Neural progenitor cell (in vitro differentiated cells): ENCODE measurements around the gene KLHDC2. TPM values are rescaled to one million over a fixed set of nuclear protein-coding genes. Genes with fewer than 3 reads are reported as not detected.

Experiments used
- DNase-seq: peaks from one replicate; pipeline ENCODE4 v3.0.0-alpha.2; 2016; ENCODE audit warnings: low spot score
- H2AFZ ChIP-seq: fragments of 200-600 bp; sonication (generic); replicated peaks from 2 replicates; pipeline ENCODE4 v1.6.1; 2016; ENCODE audit warnings: antibody characterized with exemption
- H3F3A ChIP-seq: fragments of 200-600 bp; sonication (generic); 2 replicates; pipeline ENCODE4 v1.6.1; 2016; ENCODE audit warnings: antibody characterized with exemption, low read depth
- H3K27ac ChIP-seq: fragments of 200-600 bp; sonication (generic); 2 replicates; pipeline ENCODE4 v1.5.1; 2016; ENCODE audit warnings: mild to moderate bottlenecking
- H3K27me3 ChIP-seq: fragments of 200-600 bp; sonication (generic); 2 replicates; pipeline ENCODE4 v1.6.1; 2016; ENCODE audit warnings: mild to moderate bottlenecking, moderate library complexity
- H3K36me3 ChIP-seq: fragments of 200-600 bp; sonication (generic); 2 replicates; pipeline ENCODE4 v1.5.1; 2016
- H3K4me1 ChIP-seq: fragments of 200-600 bp; sonication (generic); 2 replicates; pipeline ENCODE4 v1.6.1; 2016; ENCODE audit warnings: mixed run types
- H3K4me2 ChIP-seq: fragments of 200-600 bp; sonication (generic); 2 replicates; pipeline ENCODE4 v1.6.1; 2016
- H3K4me3 ChIP-seq: fragments of 200-600 bp; sonication (generic); 2 replicates; pipeline ENCODE4 v1.5.1; 2016
- H3K79me2 ChIP-seq: fragments of 200-600 bp; sonication (generic); 2 replicates; pipeline ENCODE4 v1.6.1; 2016; ENCODE audit warnings: low read depth
- H3K9ac ChIP-seq: fragments of 200-600 bp; sonication (generic); 2 replicates; pipeline ENCODE4 v1.6.1; 2016
- H3K9me3 ChIP-seq: fragments of 200-600 bp; sonication (generic); 2 replicates; pipeline ENCODE4 v1.5.1; 2016; ENCODE audit warnings: low read depth
- H4K20me1 ChIP-seq: fragments of 200-600 bp; sonication (generic); 2 replicates; pipeline ENCODE4 v1.6.1; 2016; ENCODE audit warnings: low read depth
- H3K27ac Mint-ChIP-seq: 3 replicates; pipeline ENCODE4 v1.8.0; 2021; ENCODE audit warnings: mixed read lengths
- H3K27me3 Mint-ChIP-seq: 2 replicates; pipeline ENCODE4 v1.8.0; 2022; ENCODE audit warnings: low read depth, mild to moderate bottlenecking, inconsistent platforms, moderate library complexity, mixed read lengths; ENCODE audit not compliant: insufficient read depth
- H3K36me3 Mint-ChIP-seq: 3 replicates; pipeline ENCODE4 v1.8.0; 2021; ENCODE audit warnings: mixed read lengths
- H3K4me1 Mint-ChIP-seq: 3 replicates; pipeline ENCODE4 v1.8.0; 2021; ENCODE audit warnings: mixed read lengths
- H3K4me3 Mint-ChIP-seq: 3 replicates; pipeline ENCODE4 v1.8.0; 2021; ENCODE audit warnings: mild to moderate bottlenecking, moderate library complexity, mixed read lengths
- H3K9me3 Mint-ChIP-seq: 3 replicates; pipeline ENCODE4 v1.8.0; 2020; ENCODE audit warnings: mixed read lengths
- CTCF ChIP-seq: fragments of 200-600 bp; sonication (generic); IDR thresholded peaks from 2 replicates; pipeline ENCODE4 v1.5.1; 2017; ENCODE audit warnings: antibody characterized with exemption, mild to moderate bottlenecking
- EZH2 ChIP-seq: fragments of 200-600 bp; sonication (generic); IDR thresholded peaks from 2 replicates; pipeline ENCODE4 v1.6.1; 2017; ENCODE audit warnings: antibody characterized with exemption, mild to moderate bottlenecking, moderate library complexity
- EZH2phosphoT487 ChIP-seq: fragments of 200-600 bp; sonication (generic); IDR thresholded peaks from 2 replicates; pipeline ENCODE4 v1.6.1; 2017; ENCODE audit warnings: antibody characterized with exemption
- total RNA-seq: library from RNA; depleted of rRNA; stranded (reverse); fragments of >200 nt; gene quantifications from 2 replicates; pipeline ENCODE4 v1.2.3, GENCODE V29; 2015; ENCODE audit warnings: low replicate concordance

KLHDC2 gene
- total RNA-seq, 1 donor from 2014 or later: 73.9 TPM

- Histone ChIP-seq H3K79me2 (no peaks in the 10 kb centered on the region), H4K20me1 (no peaks in the 10 kb centered on the region), H3F3A (no peaks in the 10 kb centered on the region), H3K4me3 (no peak overlapping the region), H3K9me3 (no peaks in the 10 kb centered on the region), H2AFZ (no peak overlapping the region), H3K36me3 (peaks cover 42% of the 10 kb centered on the region), H3K9ac (no peak overlapping the region), H3K4me1 (no peaks in the 10 kb centered on the region), H3K27me3 (no peaks in the 10 kb centered on the region), H3K27ac (no peak overlapping the region), H3K4me2 (no peak overlapping the region)
- DNase-seq: no peak
- H3K27me3 Mint-ChIP-seq: peaks cover 5% of the 10 kb centered on the region
- no peak overlapping the region for H3K4me3 Mint-ChIP-seq
- peaks cover 9% of the 10 kb centered on the region for H3K4me1 Mint-ChIP-seq
- peaks cover 28% of the 10 kb centered on the region for H3K9me3 Mint-ChIP-seq
- H3K36me3 Mint-ChIP-seq: peaks cover 65% of the 10 kb centered on the region
- TF ChIP-seq CTCF (no peak), EZH2phosphoT487 (no peak), EZH2 (no peak)
- H3K27ac Mint-ChIP-seq: no peak overlapping the region
These were observed 48.9 kb downstream of the KLHDC2 start for GRCh38 chr14:49816844-49817243.

- Histone ChIP-seq H3K9ac (no peak overlapping the region), H2AFZ (no peak overlapping the region), H3K4me1 (no peaks in the 10 kb centered on the region), H3K27ac (no peak overlapping the region), H3K9me3 (no peaks in the 10 kb centered on the region), H3K36me3 (peaks cover 34% of the 10 kb centered on the region), H3K4me2 (no peak overlapping the region), H3K79me2 (no peaks in the 10 kb centered on the region), H4K20me1 (no peaks in the 10 kb centered on the region), H3K4me3 (no peak overlapping the region), H3F3A (no peaks in the 10 kb centered on the region), H3K27me3 (no peaks in the 10 kb centered on the region)
- peaks cover 5% of the 10 kb centered on the region for H3K27me3 Mint-ChIP-seq
- peaks cover 28% of the 10 kb centered on the region for H3K9me3 Mint-ChIP-seq
- H3K4me3 Mint-ChIP-seq: no peak overlapping the region
- H3K36me3 Mint-ChIP-seq: peaks cover 55% of the 10 kb centered on the region
- DNase-seq: no peak
- no peak overlapping the region for H3K27ac Mint-ChIP-seq
- peaks cover 9% of the 10 kb centered on the region for H3K4me1 Mint-ChIP-seq
- TF ChIP-seq EZH2phosphoT487 (no peak), CTCF (no peak), EZH2 (no peak)
These were observed 52.2 kb downstream of the KLHDC2 start for GRCh38 chr14:49820176-49820575.

- Histone ChIP-seq H3K4me3 (no peak overlapping the region), H3K4me2 (no peak overlapping the region), H4K20me1 (no peaks in the 10 kb centered on the region), H3F3A (no peaks in the 10 kb centered on the region), H3K27ac (no peak overlapping the region), H2AFZ (no peak overlapping the region), H3K79me2 (no peaks in the 10 kb centered on the region), H3K4me1 (no peaks in the 10 kb centered on the region), H3K27me3 (no peaks in the 10 kb centered on the region), H3K9ac (no peak overlapping the region), H3K9me3 (no peaks in the 10 kb centered on the region), H3K36me3 (peaks cover 47% of the 10 kb centered on the region)
- H3K9me3 Mint-ChIP-seq: no peaks in the 10 kb centered on the region
- no peak overlapping the region for H3K4me3 Mint-ChIP-seq
- H3K27ac Mint-ChIP-seq: no peak overlapping the region
- TF ChIP-seq EZH2 (no peak), EZH2phosphoT487 (no peak), CTCF (no peak)
- H3K36me3 Mint-ChIP-seq: peaks cover 40% of the 10 kb centered on the region
- no peaks in the 10 kb centered on the region for H3K27me3 Mint-ChIP-seq
- no peaks in the 10 kb centered on the region for H3K4me1 Mint-ChIP-seq
- DNase-seq: no peak
These were observed 60.7 kb downstream of the KLHDC2 start for GRCh38 chr14:49828640-49829039.

Other genes starting within 250 kb of the KLHDC2 start
- 5,636 and 6,941 TPM in 2 replicates for gene RPS29, start 181.8 kb upstream of the KLHDC2 start, total RNA-seq
- 25.1 and 35.2 TPM in 2 replicates for gene LRR1, start 169.2 kb upstream of the KLHDC2 start, total RNA-seq
- 130 and 170 TPM in 2 replicates for gene RPL36AL, start 147.5 kb upstream of the KLHDC2 start, total RNA-seq
- 30.3 and 31.7 TPM in 2 replicates for gene MGAT2, start 147.4 kb upstream of the KLHDC2 start, total RNA-seq
- gene DNAAF2, start 132.9 kb upstream of the KLHDC2 start, total RNA-seq: 29.0 and 35.1 TPM in 2 replicates
- gene POLE2, start 79.9 kb upstream of the KLHDC2 start, total RNA-seq: 55.2 and 66.9 TPM in 2 replicates
- 0.99 and 1.4 TPM in 2 replicates for gene KLHDC1, start 75.0 kb upstream of the KLHDC2 start, total RNA-seq
- 60.5 and 83.0 TPM in 2 replicates for gene NEMF, start 84.6 kb downstream of the KLHDC2 start, total RNA-seq
- 41.6 and 48.7 TPM in 2 replicates for gene ARF6, start 124.9 kb downstream of the KLHDC2 start, total RNA-seq